H1 (cell line): ENCODE data around the gene EME2. TPM values are rescaled to one million over a fixed set of nuclear protein-coding genes. Genes with fewer than 3 reads are reported as not detected.

Source experiments
- ATF2 ChIP-seq: IDR thresholded peaks from 2 replicates; pipeline ENCODE4 v1.6.1; 2012; ENCODE audit warnings: low read length, inconsistent platforms
- MAX ChIP-seq: IDR thresholded peaks from 2 replicates; pipeline ENCODE4 v1.6.1; 2012; ENCODE audit warnings: inconsistent platforms
- polyA plus RNA-seq, 7 experiments: library from polyadenylated mRNA; depleted of rRNA in 3 of 7; stranded (reverse) in 5 of 7; unstranded in 2 of 7; fragments of >200 nt in 5 of 7; fragments of 200-250 nt in 2 of 7; gene quantifications; 1 replicate in 5 of 7; 2 replicates in 1 of 7; 4 replicates in 1 of 7; pipeline versions ENCODE4 v1.2.1 to v1.2.3, GENCODE V29; 2011 to 2013; ENCODE audit warnings: missing spikeins in 2 of 7, mixed read lengths in 2 of 7
- total RNA-seq: library from RNA; stranded (reverse); fragmentation: NEBNext Ultra II Directional; extraction: Animal tissue kit (Norgen Biotek cat#: 25700); gene quantifications from 2 replicates; pipeline ENCODE4 v1.2.1, GENCODE V29; 2021

Gene EME2
- total and polyA plus RNA-seq, 2 of the 8 experiments (the other 6 are each of a cell fraction or from before 2014, with no cell fraction given), result 13.1 to 19.7 TPM

DNA sequence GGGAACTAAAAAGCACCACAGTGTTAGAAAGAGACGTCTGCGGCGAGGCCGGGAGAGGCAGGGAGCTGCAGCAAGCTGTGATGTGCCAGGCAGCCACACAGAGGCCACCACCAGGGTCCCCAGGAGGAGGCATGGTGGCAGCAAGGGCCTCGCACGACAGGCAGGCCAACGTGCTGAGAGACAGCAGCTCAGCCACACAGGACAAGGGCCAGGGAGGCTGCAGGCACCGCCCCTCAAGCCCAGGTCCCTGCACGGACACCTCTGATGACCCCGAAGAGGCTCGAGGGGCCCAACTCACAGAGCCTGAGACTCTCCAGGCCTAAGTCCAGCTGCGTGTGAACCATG is 48.3 kb downstream of the EME2 start (continued):
- no peak for TF ChIP-seq ATF2
- no peak for TF ChIP-seq MAX
- TF ChIP-seq, all 59 proteins: peak for 0
